ENCODE measurements around the gene ATRIP.

- TF ChIP-seq CTCF (conservative IDR thresholded peaks at IDR 0.05; ENCODE audit: low read length) (no peak), EZH2phosphoT487 (IDR thresholded peaks at IDR 0.05; ENCODE audit: borderline replicate concordance, low read depth, low read length) (no peak)
These were observed 39.8 kb upstream of the ATRIP start for GRCh38 chr3:48406443-48407431.

Data from OCI-LY7 (cell line).